PC-9 (cell line): ENCODE data around the gene VAT1. TPM values are rescaled to one million over a fixed set of nuclear protein-coding genes. Genes with fewer than 3 reads are reported as not detected.

Experiments
- BruUV-seq: library from RNA; stranded (reverse); fragments of 400-500 nt; replicated peaks from 2 replicates; lab custom pipeline; 2021; lab: Mats Ljungman, UMichigan
- CTCF ChIA-PET: fragments of 300-600 bp; sonication (Branson Sonifier 250); formaldehyde crosslinking; loops from one replicate; lab custom pipeline; 2022; ENCODE audit warnings: antibody characterized with exemption; lab: Charles Lee
- POLR2A ChIA-PET: fragments of 300-600 bp; sonication (Branson Sonifier 250); formaldehyde crosslinking; loops from one replicate; lab custom pipeline; 2022; ENCODE audit warnings: antibody characterized with exemption; ENCODE audit not compliant: unreplicated experiment; lab: Charles Lee
- DNase-seq, 2 experiments: peaks; one replicate each; pipeline versions ENCODE4 v3.0.0 to v3.0.0-alpha.2; 2015 to 2022; ENCODE audit warnings: mixed read lengths in 1 of 2
- H2AFZ ChIP-seq: fragments of 200-600 bp; sonication (generic); 2 replicates; pipeline ENCODE4 v1.8.1; 2017; ENCODE audit warnings: antibody characterized with exemption
- H3F3A ChIP-seq: fragments of 200-600 bp; sonication (generic); 2 replicates; pipeline ENCODE4 v1.8.1; 2017; ENCODE audit warnings: antibody characterized with exemption, mild to moderate bottlenecking, low read depth; ENCODE audit not compliant: insufficient read depth
- H3K27ac ChIP-seq: fragments of 200-600 bp; sonication (generic); 2 replicates; pipeline ENCODE4 v1.6.1; 2016; ENCODE audit warnings: mixed run types
- H3K27me3 ChIP-seq: fragments of 200-600 bp; sonication (generic); 2 replicates; pipeline ENCODE4 v1.6.1; 2016; ENCODE audit warnings: low read depth, mixed run types; ENCODE audit not compliant: insufficient read depth
- H3K36me3 ChIP-seq: fragments of 200-600 bp; sonication (generic); 2 replicates; pipeline ENCODE4 v1.6.1; 2016; ENCODE audit warnings: low read depth, mixed run types
- H3K4me1 ChIP-seq: fragments of 200-600 bp; sonication (generic); replicated peaks from 2 replicates; pipeline ENCODE4 v1.6.1; 2016; ENCODE audit warnings: mixed run types; ENCODE audit not compliant: insufficient read depth
- H3K4me2 ChIP-seq: fragments of 200-600 bp; sonication (generic); 2 replicates; pipeline ENCODE4 v1.6.1; 2017; ENCODE audit warnings: mixed run types
- H3K4me3 ChIP-seq: fragments of 200-600 bp; sonication (generic); 2 replicates; pipeline ENCODE4 v1.6.1; 2016; ENCODE audit warnings: mixed run types
- H3K79me2 ChIP-seq: fragments of 200-600 bp; sonication (generic); 2 replicates; pipeline ENCODE4 v1.6.1; 2017; ENCODE audit warnings: low read depth, mixed run types
- H3K9me2 ChIP-seq: fragments of 200-600 bp; sonication (generic); 2 replicates; pipeline ENCODE4 v1.8.1; 2017; ENCODE audit warnings: mild to moderate bottlenecking; ENCODE audit not compliant: insufficient read depth
- H3K9me3 ChIP-seq: fragments of 200-600 bp; sonication (generic); 2 replicates; pipeline ENCODE4 v1.8.1; 2016; ENCODE audit warnings: low read depth; ENCODE audit not compliant: insufficient read depth
- H4K20me1 ChIP-seq: fragments of 200-600 bp; sonication (generic); 2 replicates; pipeline ENCODE4 v1.8.1; 2017; ENCODE audit not compliant: insufficient read depth
- CTCF ChIP-seq: fragments of 200-600 bp; sonication (generic); conservative IDR thresholded peaks from 2 replicates; pipeline ENCODE4 v1.6.1; 2017; ENCODE audit warnings: mixed run types, antibody characterized with exemption, mild to moderate bottlenecking, moderate library complexity
- EZH2 ChIP-seq: fragments of 200-600 bp; sonication (generic); IDR thresholded peaks from 2 replicates; pipeline ENCODE4 v1.8.0; 2017; ENCODE audit warnings: antibody characterized with exemption, low read depth
- intact Hi-C: fragments of 100-400 bp; cut with micrococcal nuclease; formaldehyde crosslinking; loops from one replicate; pipeline ENCODE4 v1.10.0; 2022; ENCODE audit not compliant: unreplicated experiment
- total RNA-seq: library from RNA; stranded (reverse); gene quantifications from 2 replicates; pipeline ENCODE4 v1.2.3, GENCODE V29; 2021

The VAT1 gene
- total RNA-seq, 1 experiment from 2014 or later: 220 TPM

GRCh38 chr17:42971589-42971988 is 50.6 kb downstream of the VAT1 start:
- no peak overlapping the region for H2AFZ ChIP-seq
- no peaks in the 10 kb centered on the region for H3K4me1 ChIP-seq
- CTCF ChIA-PET: no interaction called here
- intact Hi-C loops: no loop called here
- H4K20me1 ChIP-seq: no peaks in the 10 kb centered on the region
- TF ChIP-seq EZH2 (no peak), CTCF (no peak)
- POLR2A ChIA-PET: interaction anchor here (1.0 kb wide), 1 partner anchor 239 kb away, joined by 4 read pairs; no protein-coding TSS in a partner anchor
- no peak overlapping the region for H3K27ac ChIP-seq
- no peak overlapping the region for H3K4me2 ChIP-seq
- no peaks in the 10 kb centered on the region for H3K79me2 ChIP-seq
- BruUV-seq: no TSS peak
- peaks cover 15% of the 10 kb centered on the region; the same call in 1 of the 2 replicates for H3F3A ChIP-seq
- H3K27me3 ChIP-seq: no peaks in the 10 kb centered on the region
- H3K9me3 ChIP-seq: no peaks in the 10 kb centered on the region
- no peaks in the 10 kb centered on the region for H3K36me3 ChIP-seq
- no peaks in the 10 kb centered on the region for H3K9me2 ChIP-seq
- DNase-seq: no peak
- no peak overlapping the region for H3K4me3 ChIP-seq

- intact Hi-C loops: no loop called here
- Histone ChIP-seq H2AFZ (no peak overlapping the region), H4K20me1 (no peaks in the 10 kb centered on the region), H3K4me3 (no peak overlapping the region), H3K27me3 (no peaks in the 10 kb centered on the region), H3K9me3 (no peaks in the 10 kb centered on the region), H3K4me1 (no peaks in the 10 kb centered on the region), H3K36me3 (no peaks in the 10 kb centered on the region), H3F3A (peaks cover 22% of the 10 kb centered on the region; the same call in 1 of the 2 replicates), H3K27ac (no peak overlapping the region), H3K79me2 (peaks cover 4% of the 10 kb centered on the region; the same call in 1 of the 2 replicates), H3K4me2 (no peak overlapping the region), H3K9me2 (no peaks in the 10 kb centered on the region)
- TF ChIP-seq CTCF (no peak), EZH2 (no peak)
- BruUV-seq: no TSS peak
- POLR2A ChIA-PET: no interaction called here
- DNase-seq: no peak
- CTCF ChIA-PET: interaction anchor here (0.7 kb wide), 1 partner anchor 74 kb away, joined by 9 read pairs; no protein-coding TSS in a partner anchor
Measured at GRCh38 chr17:42969001-42969581, 53.1 kb downstream of the VAT1 start.

DNA sequence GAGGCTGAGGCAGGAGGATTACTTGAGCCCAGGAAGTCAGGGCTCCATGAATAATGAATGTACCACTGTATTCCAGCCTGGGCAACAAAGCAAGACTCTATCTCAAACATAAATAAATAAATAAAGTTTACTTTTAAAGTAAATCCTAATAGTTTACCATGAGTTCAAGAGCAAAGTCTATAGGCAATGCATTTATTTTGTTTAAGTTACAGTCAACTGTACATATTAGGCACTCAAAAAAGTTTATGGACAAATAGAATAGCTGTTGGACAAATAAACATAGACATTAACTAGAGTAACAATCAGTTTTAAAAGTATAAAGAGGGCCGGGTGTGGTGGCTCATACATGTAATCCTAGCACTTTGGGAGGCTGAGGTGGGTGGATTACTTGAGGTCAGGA is 54.3 kb downstream of the VAT1 start:
- H3K27ac ChIP-seq: no peak overlapping the region
- H3K4me1 ChIP-seq: peaks cover 8% of the 10 kb centered on the region; the same call in 1 of the 2 replicates
- no TSS peak for BruUV-seq
- ChIA-PET POLR2A (no interaction called here), CTCF (no interaction called here)
- DNase-seq: no peak
- peaks cover 16% of the 10 kb centered on the region for H3K79me2 ChIP-seq
- no peaks in the 10 kb centered on the region for H3K27me3 ChIP-seq
- intact Hi-C loops: no loop called here
- H3K4me2 ChIP-seq: no peak overlapping the region
- no peaks in the 10 kb centered on the region for H3K9me2 ChIP-seq
- no peak overlapping the region for H3K4me3 ChIP-seq
- H3K9me3 ChIP-seq: no peaks in the 10 kb centered on the region
- H3F3A ChIP-seq: peaks cover 28% of the 10 kb centered on the region; the same call in 1 of the 2 replicates
- no peaks in the 10 kb centered on the region for H4K20me1 ChIP-seq
- H2AFZ ChIP-seq: no peak overlapping the region
- H3K36me3 ChIP-seq: no peaks in the 10 kb centered on the region
- TF ChIP-seq EZH2: no peak
- TF ChIP-seq CTCF: no peak

Other genes with a start within 250 kb of the VAT1 start
- gene VPS25, start 248.9 kb downstream of the VAT1 start, total RNA-seq: 38.7 and 48.4 TPM in 2 replicates
- 8.3 and 11.9 TPM in 2 replicates for gene WNK4, start 241.8 kb downstream of the VAT1 start, total RNA-seq
- 49.3 and 49.9 TPM in 2 replicates for gene COA3, start 223.7 kb downstream of the VAT1 start, total RNA-seq
- gene CNTD1, start 223.5 kb downstream of the VAT1 start, total RNA-seq: not detected in 2 replicates
- gene BECN1, start 198.1 kb downstream of the VAT1 start, total RNA-seq: 58.9 and 66.0 TPM in 2 replicates
- gene PSME3, start 189.0 kb downstream of the VAT1 start, total RNA-seq: 115 and 122 TPM in 2 replicates
- 3.7 TPM in 2 replicates for gene AOC2, start 177.8 kb downstream of the VAT1 start, total RNA-seq
- 0.98 and 2.8 TPM in 2 replicates for gene AOC3, start 171.2 kb downstream of the VAT1 start, total RNA-seq
- not detected in 2 replicates for gene G6PC1, start 121.6 kb downstream of the VAT1 start, total RNA-seq
- 32.6 and 35.4 TPM in 2 replicates for gene AARSD1, start 57.9 kb downstream of the VAT1 start, total RNA-seq
- 0.70 and 1.3 TPM in 2 replicates for gene PTGES3L, start 42.3 kb downstream of the VAT1 start, total RNA-seq
- 12.7 and 13.8 TPM in 2 replicates for gene RUNDC1, start 41.8 kb downstream of the VAT1 start, total RNA-seq
- 593 and 950 TPM in 2 replicates for gene RPL27, start 24.0 kb downstream of the VAT1 start, total RNA-seq
- gene IFI35, start 15.6 kb downstream of the VAT1 start, total RNA-seq: 19.7 and 22.1 TPM in 2 replicates
- gene RND2, start 2.8 kb upstream of the VAT1 start, total RNA-seq: 0.26 and 0.43 TPM in 2 replicates
- 40.9 and 52.0 TPM in 2 replicates for gene BRCA1, start 103.0 kb upstream of the VAT1 start, total RNA-seq
- gene NBR1, start 148.8 kb upstream of the VAT1 start, total RNA-seq: 80.5 and 93.7 TPM in 2 replicates
- gene TMEM106A, start 189.5 kb upstream of the VAT1 start, total RNA-seq: 8.3 and 8.6 TPM in 2 replicates
- not detected in 2 replicates for gene CCDC200, start 206.2 kb upstream of the VAT1 start, total RNA-seq
- 4,274 and 6,356 TPM in 2 replicates for gene RNU2-1, start 211.6 kb upstream of the VAT1 start, total RNA-seq